ENCODE data around the gene CNNM4. TPM values are rescaled to one million over a fixed set of nuclear protein-coding genes. Genes with fewer than 3 reads are reported as not detected.

CNNM4 gene
- total and polyA plus RNA-seq, 2 of the 4 experiments (the other 2 are of a cell fraction) = 2.0 to 4.1 TPM

DNA sequence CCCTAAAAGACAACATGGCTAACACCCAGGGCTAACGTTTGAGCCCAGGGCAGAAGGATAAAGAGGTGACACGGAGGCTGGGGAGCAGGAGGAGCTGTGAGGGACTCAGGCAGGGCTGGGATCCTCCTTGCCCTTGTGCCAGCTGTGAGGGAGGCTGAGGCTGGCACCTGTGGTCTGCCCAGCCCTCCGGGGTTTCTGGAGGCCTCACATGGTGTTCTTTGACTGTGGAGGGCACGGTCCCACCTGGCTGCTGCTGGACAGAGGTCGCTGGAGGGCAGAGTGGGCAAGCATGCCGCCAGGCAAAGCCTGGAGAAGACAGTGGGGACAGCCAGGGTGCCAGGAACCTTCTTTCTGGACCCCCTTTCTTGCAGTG, 28.5 kb downstream of the CNNM4 start:
- Histone ChIP-seq H4K91ac (ENCODE audit: insufficient read depth, low read depth, low read length) (no peak overlapping the region), H2AK5ac (ENCODE audit: low read depth, low read length) (no peak overlapping the region), H2AFZ (replicated peaks; ENCODE audit: low read length, poor library complexity) (no peak overlapping the region), H3K36me3 (ENCODE audit: control insufficient read depth, insufficient read depth, low read length) (no peaks in the 10 kb centered on the region), H3K27me3 (ENCODE audit: control insufficient read depth, insufficient read depth, low read length) (no peaks in the 10 kb centered on the region), H4K5ac (ENCODE audit: low read depth, low read length) (no peak overlapping the region), H4K20me1 (ENCODE audit: insufficient read depth, low read length) (peaks cover 2% of the 10 kb centered on the region), H3K79me1 (ENCODE audit: low read depth in 1 of 2, low read length in 2 of 2) (no peaks in the 10 kb centered on the region; a peak in 1 of 4 replicates), H2BK120ac (ENCODE audit: low read depth, low read length) (no peak overlapping the region), H3K27ac (ENCODE audit: insufficient read depth, low read length) (no peak overlapping the region), H2AK9ac (replicated peaks; ENCODE audit: low read depth, low read length, poor library complexity) (no peak overlapping the region), H3K4ac (ENCODE audit: low read depth, low read length) (no peak overlapping the region), H3K14ac (replicated peaks; ENCODE audit: low read depth, low read length) (no peak overlapping the region), H3K23ac (ENCODE audit: low read depth, low read length) (no peak overlapping the region), H3K4me2 (ENCODE audit: low read depth, low read length) (no peak overlapping the region), H2BK5ac (ENCODE audit: low read depth, low read length, poor library complexity, severe bottlenecking) (no peak overlapping the region), H3K9ac (ENCODE audit: low read depth, low read length) (no peak overlapping the region), H3K18ac (ENCODE audit: low read depth, low read length) (no peak overlapping the region), H2BK15ac (ENCODE audit: low read depth, low read length) (no peak overlapping the region), H3K9me1 (ENCODE audit: insufficient read depth, low read length) (peaks cover 11% of the 10 kb centered on the region), H4K8ac (ENCODE audit: low read depth in 2 of 2, low read length in 2 of 2) (no peak overlapping the region), H3K4me1 (ENCODE audit: control insufficient read depth, insufficient read depth, low read length) (peaks cover 6% of the 10 kb centered on the region), H3K56ac (ENCODE audit: extremely low read depth, insufficient read depth, low read length) (no peak overlapping the region), H2BK20ac (ENCODE audit: low read depth, low read length) (no peak overlapping the region), H3K9me3 (ENCODE audit: control insufficient read depth, insufficient read depth, low read length) (no peaks in the 10 kb centered on the region), H3K4me3 (ENCODE audit: insufficient read depth, low read depth, low read length) (no peak overlapping the region)
- dilution Hi-C loops (cut with HindIII; ENCODE audit: low sequenced_read_pairs, unreplicated experiment) = no loop called here
- BruUV-seq (replicated peaks) = no TSS peak
- TF ChIP-seq, protein P1, sequence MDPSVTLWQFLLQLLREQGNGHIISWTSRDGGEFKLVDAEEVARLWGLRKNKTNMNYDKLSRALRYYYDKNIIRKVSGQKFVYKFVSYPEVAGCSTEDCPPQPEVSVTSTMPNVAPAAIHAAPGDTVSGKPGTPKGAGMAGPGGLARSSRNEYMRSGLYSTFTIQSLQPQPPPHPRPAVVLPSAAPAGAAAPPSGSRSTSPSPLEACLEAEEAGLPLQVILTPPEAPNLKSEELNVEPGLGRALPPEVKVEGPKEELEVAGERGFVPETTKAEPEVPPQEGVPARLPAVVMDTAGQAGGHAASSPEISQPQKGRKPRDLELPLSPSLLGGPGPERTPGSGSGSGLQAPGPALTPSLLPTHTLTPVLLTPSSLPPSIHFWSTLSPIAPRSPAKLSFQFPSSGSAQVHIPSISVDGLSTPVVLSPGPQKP (IDR thresholded peaks at IDR 0.05; ENCODE audit: borderline replicate concordance, low read depth, low read length) = no peak
- no peak for TF ChIP-seq BHLHE40 (IDR thresholded peaks at IDR 0.05; ENCODE audit: low read depth, low read length)
- no peak for TF ChIP-seq MAFK (IDR thresholded peaks at IDR 0.05; ENCODE audit: low read depth, low read length)
- no peak for TF ChIP-seq MXI1 (IDR thresholded peaks at IDR 0.05; ENCODE audit: borderline replicate concordance, low read depth, low read length)
- no peak for TF ChIP-seq RFX5 (IDR thresholded peaks at IDR 0.05; ENCODE audit: low read depth, low read length)
- TF ChIP-seq POLR2A (IDR thresholded peaks at IDR 0.05; ENCODE audit: low read depth, low read length) = no peak
- TF ChIP-seq CHD1 (IDR thresholded peaks at IDR 0.05; ENCODE audit: low read depth, low read length) = no peak
- TF ChIP-seq, protein P2, sequence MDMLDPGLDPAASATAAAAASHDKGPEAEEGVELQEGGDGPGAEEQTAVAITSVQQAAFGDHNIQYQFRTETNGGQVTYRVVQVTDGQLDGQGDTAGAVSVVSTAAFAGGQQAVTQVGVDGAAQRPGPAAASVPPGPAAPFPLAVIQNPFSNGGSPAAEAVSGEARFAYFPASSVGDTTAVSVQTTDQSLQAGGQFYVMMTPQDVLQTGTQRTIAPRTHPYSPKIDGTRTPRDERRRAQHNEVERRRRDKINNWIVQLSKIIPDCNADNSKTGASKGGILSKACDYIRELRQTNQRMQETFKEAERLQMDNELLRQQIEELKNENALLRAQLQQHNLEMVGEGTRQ (IDR thresholded peaks at IDR 0.05; ENCODE audit: low read depth, low read length) = no peak
- no peak for TF ChIP-seq RCOR1 (IDR thresholded peaks at IDR 0.05; ENCODE audit: insufficient replicate concordance, low read length)
- TF ChIP-seq FOS (IDR thresholded peaks at IDR 0.05; ENCODE audit: low read depth, low read length) = no peak
- TF ChIP-seq MAZ (IDR thresholded peaks at IDR 0.05; ENCODE audit: borderline replicate concordance, low read depth, low read length) = no peak
- no peak for TF ChIP-seq RAD21 (IDR thresholded peaks at IDR 0.05; ENCODE audit: low read length)
- no peak for TF ChIP-seq NFE2L2 (IDR thresholded peaks at IDR 0.05; ENCODE audit: low read depth, low read length)
- CTCF ChIA-PET = no interaction called here
- 100% methylated on average over 2 of the region's 6 CpGs; no CpG with 5 or more reads in 1 of the 2 experiments for WGBS, 2 experiments (ENCODE audit: extremely low coverage in 2 of 2, insufficient read length in 1 of 2)
- intact Hi-C loops (cut with micrococcal nuclease) = no loop called here
- in situ Hi-C loops (cut with MboI; ENCODE audit: low sequenced_read_pairs) = no loop called here
- DNase-seq (no peak), ATAC-seq (ENCODE audit: low read depth) (no peak)
- POLR2A ChIA-PET (ENCODE audit: unreplicated experiment) = no interaction called here
